Measurements from ENCODE around the gene DEFB131B.
"Not testable (repeated sequence)": the region's sequence is repeated elsewhere in the genome, so short reads cannot be mapped to it uniquely, and the experiment has no call there.

The DEFB131B gene

GRCh38 chr11:71878059-71878458 is at the start of gene DEFB131B:
Gene DEFB131B (plus strand): TSS chr11:71878453. CDS start chr11:71878453, 0 bp downstream.
- in situ Hi-C loops (cut with MboI; ENCODE audit: low pct_unique_long_range_greater_than_20kb, low sequenced_read_pairs, unreplicated experiment); DNase-seq (ENCODE audit: low spot score): not testable (repeated sequence)

GRCh38 chr11:71829247-71829646 is 49.0 kb upstream of the DEFB131B start:
- DNase-seq (ENCODE audit: low spot score); in situ Hi-C loops (cut with MboI; ENCODE audit: low pct_unique_long_range_greater_than_20kb, low sequenced_read_pairs, unreplicated experiment): not testable (repeated sequence)

GRCh38 chr11:71829686-71830085 is 48.6 kb upstream of the DEFB131B start:
- DNase-seq (ENCODE audit: low spot score); in situ Hi-C loops (cut with MboI; ENCODE audit: low pct_unique_long_range_greater_than_20kb, low sequenced_read_pairs, unreplicated experiment): not testable (repeated sequence)

GRCh38 chr11:71832811-71833210 is 45.4 kb upstream of the DEFB131B start, which contains the start of gene DEFB108B:
Gene DEFB108B (plus strand): TSS chr11:71833200. CDS start chr11:71833200, 0 bp downstream.
- DNase-seq (ENCODE audit: low spot score); in situ Hi-C loops (cut with MboI; ENCODE audit: low pct_unique_long_range_greater_than_20kb, low sequenced_read_pairs, unreplicated experiment): not testable (repeated sequence)

- DNase-seq (ENCODE audit: low spot score); in situ Hi-C loops (cut with MboI; ENCODE audit: low pct_unique_long_range_greater_than_20kb, low sequenced_read_pairs, unreplicated experiment): not testable (repeated sequence)
Measured at GRCh38 chr11:71842720-71843119, 35.5 kb upstream of the DEFB131B start.

- DNase-seq (ENCODE audit: low spot score); in situ Hi-C loops (cut with MboI; ENCODE audit: low pct_unique_long_range_greater_than_20kb, low sequenced_read_pairs, unreplicated experiment): not testable (repeated sequence)
Measured at GRCh38 chr11:71843355-71843754, 34.9 kb upstream of the DEFB131B start.

GRCh38 chr11:71843858-71844257 is 34.4 kb upstream of the DEFB131B start:
- no peak for DNase-seq (ENCODE audit: low spot score)
- in situ Hi-C loops (cut with MboI; ENCODE audit: low pct_unique_long_range_greater_than_20kb, low sequenced_read_pairs, unreplicated experiment): no loop called here

GRCh38 chr11:71853895-71854294 is 24.4 kb upstream of the DEFB131B start:
- in situ Hi-C loops (cut with MboI; ENCODE audit: low pct_unique_long_range_greater_than_20kb, low sequenced_read_pairs, unreplicated experiment); DNase-seq (ENCODE audit: low spot score): not testable (repeated sequence)

More at GRCh38 chr11:71843858-71844257, 34.4 kb upstream of the DEFB131B start:
- TF ChIP-seq CTCF (IDR thresholded peaks at IDR 0.05; ENCODE audit: extremely low read depth, insufficient read depth, missing control alignments): no peak

- DNase-seq (ENCODE audit: low spot score); in situ Hi-C loops (cut with MboI; ENCODE audit: low pct_unique_long_range_greater_than_20kb, low sequenced_read_pairs, unreplicated experiment): not testable (repeated sequence)
Measured at GRCh38 chr11:71855880-71856279, 22.4 kb upstream of the DEFB131B start.

GRCh38 chr11:71860835-71861234 is 17.4 kb upstream of the DEFB131B start:
- in situ Hi-C loops (cut with MboI; ENCODE audit: low pct_unique_long_range_greater_than_20kb, low sequenced_read_pairs, unreplicated experiment); DNase-seq (ENCODE audit: low spot score): not testable (repeated sequence)

- TF ChIP-seq CTCF (IDR thresholded peaks at IDR 0.05; ENCODE audit: extremely low read depth, insufficient read depth, missing control alignments): peak; percentile 73
- DNase-seq (ENCODE audit: low spot score); in situ Hi-C loops (cut with MboI; ENCODE audit: low pct_unique_long_range_greater_than_20kb, low sequenced_read_pairs, unreplicated experiment): not testable (repeated sequence)
Measured at GRCh38 chr11:71863978-71864627, 14.2 kb upstream of the DEFB131B start.

GRCh38 chr11:71867209-71867608 is 11.0 kb upstream of the DEFB131B start:
- in situ Hi-C loops (cut with MboI; ENCODE audit: low pct_unique_long_range_greater_than_20kb, low sequenced_read_pairs, unreplicated experiment); DNase-seq (ENCODE audit: low spot score): not testable (repeated sequence)

GRCh38 chr11:71869931-71870330 is 8.3 kb upstream of the DEFB131B start:
- DNase-seq (ENCODE audit: low spot score); in situ Hi-C loops (cut with MboI; ENCODE audit: low pct_unique_long_range_greater_than_20kb, low sequenced_read_pairs, unreplicated experiment): not testable (repeated sequence)

GRCh38 chr11:71870661-71871060 is 7.6 kb upstream of the DEFB131B start:
- in situ Hi-C loops (cut with MboI; ENCODE audit: low pct_unique_long_range_greater_than_20kb, low sequenced_read_pairs, unreplicated experiment): not testable (repeated sequence)

GRCh38 chr11:71876262-71876661 is 2.0 kb upstream of the DEFB131B start:
- in situ Hi-C loops (cut with MboI; ENCODE audit: low pct_unique_long_range_greater_than_20kb, low sequenced_read_pairs, unreplicated experiment); DNase-seq (ENCODE audit: low spot score): not testable (repeated sequence)

More at GRCh38 chr11:71870661-71871060, 7.6 kb upstream of the DEFB131B start:
- not testable (repeated sequence) for DNase-seq (ENCODE audit: low spot score)

GRCh38 chr11:71885806-71886205 is 7.6 kb downstream of the DEFB131B start:
- in situ Hi-C loops (cut with MboI; ENCODE audit: low pct_unique_long_range_greater_than_20kb, low sequenced_read_pairs, unreplicated experiment); DNase-seq (ENCODE audit: low spot score): not testable (repeated sequence)

Data from GM13977 (cell line).